T-helper 17 cell (primary cell): ENCODE data around the gene UPP1. TPM values are rescaled to one million over a fixed set of nuclear protein-coding genes. Genes with fewer than 3 reads are reported as not detected.

Experiments used
- ATAC-seq: fragments of 150-1000 bp; cut with Tn5 transposase; 2 replicates; pipeline ENCODE4 v1.10.0; 2021; ENCODE audit warnings: mild to moderate bottlenecking, moderate library complexity
- DNase-seq, 3 donors: peaks; one replicate each; pipeline versions ENCODE4 v3.0.0 to v3.0.0-alpha.2; 2020 to 2021
- H3K9me3 ChIP-seq: one replicate; pipeline ENCODE4 v1.7.0; 2013; ENCODE audit warnings: low read length, mild to moderate bottlenecking; ENCODE audit not compliant: control insufficient read depth, poor library complexity, severe bottlenecking
- H3K27ac Mint-ChIP-seq: one replicate; pipeline ENCODE4 v1.8.0; 2022; ENCODE audit warnings: mild to moderate bottlenecking, moderate library complexity, mixed read lengths
- H3K27me3 Mint-ChIP-seq: one replicate; pipeline ENCODE4 v1.8.0; 2022; ENCODE audit warnings: mixed read lengths
- H3K36me3 Mint-ChIP-seq: one replicate; pipeline ENCODE4 v1.8.0; 2022; ENCODE audit warnings: low read depth, mixed read lengths
- H3K4me1 Mint-ChIP-seq: one replicate; pipeline ENCODE4 v1.8.0; 2022; ENCODE audit warnings: mild to moderate bottlenecking, mixed read lengths
- H3K4me3 Mint-ChIP-seq: one replicate; pipeline ENCODE4 v1.8.0; 2022; ENCODE audit warnings: mild to moderate bottlenecking, moderate library complexity, mixed read lengths
- total RNA-seq, 4 donors: library from RNA in 2 of 4; stranded (reverse) in 2 of 4; gene quantifications; one replicate each; pipeline ENCODE4 v1.2.3 and lab custom pipeline; 2022 to 2026

UPP1 gene
- total RNA-seq, 2 donors from 2014 or later, result 72.1 to 84.6 TPM

DNA sequence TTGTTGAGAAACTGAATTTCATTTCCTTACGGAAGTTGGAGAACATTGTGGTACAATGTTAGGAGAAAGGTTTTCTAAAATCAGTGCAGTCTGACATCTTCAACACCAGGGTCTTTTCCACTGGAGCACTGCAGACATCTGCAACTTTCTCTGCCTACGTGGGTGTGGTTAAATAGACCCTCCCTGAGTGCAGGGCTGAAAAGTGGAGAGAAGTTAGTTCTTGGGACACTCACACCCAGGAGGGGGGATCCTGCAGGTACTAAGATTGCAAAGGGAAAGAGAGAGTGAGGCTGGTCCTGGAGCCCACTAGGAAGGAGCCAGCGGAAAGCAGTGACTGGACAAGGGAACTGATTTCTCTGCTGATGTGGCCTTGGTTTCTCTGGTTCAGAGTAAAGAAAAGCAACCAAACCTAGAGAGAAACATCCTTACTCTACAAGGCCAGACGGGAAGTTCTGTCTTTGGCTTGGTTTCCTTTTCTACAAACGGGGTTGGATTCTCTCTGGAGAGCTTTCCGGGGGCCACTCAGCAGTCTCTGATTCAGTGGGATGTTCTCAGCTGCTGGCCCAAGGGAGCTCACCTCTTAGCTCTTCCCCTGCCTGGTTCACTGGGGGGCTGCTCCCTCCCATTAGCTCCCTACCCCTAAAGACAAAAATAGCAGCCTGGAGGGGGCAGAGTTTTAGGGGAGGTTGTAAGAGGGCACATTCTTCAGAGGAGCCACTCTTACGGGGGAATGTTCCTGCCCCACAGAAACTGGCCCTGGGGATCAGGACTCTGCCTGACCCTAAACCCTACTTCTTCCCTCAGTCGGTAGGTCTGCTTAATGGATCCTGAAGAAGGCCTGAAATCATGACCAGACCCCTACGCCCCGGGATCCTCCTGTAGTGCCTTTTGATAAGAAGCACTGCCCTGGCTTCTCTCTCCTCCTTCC, 2.7 kb downstream of the UPP1 start:
- no peak for ATAC-seq
- H3K27me3 Mint-ChIP-seq, result no peaks in the 10 kb centered on the region
- H3K27ac Mint-ChIP-seq, result peak overlapping the region; percentile 95
- peaks cover 59% of the 10 kb centered on the region for H3K4me1 Mint-ChIP-seq
- peaks cover 13% of the 10 kb centered on the region for H3K36me3 Mint-ChIP-seq
- H3K9me3 ChIP-seq, result no peaks in the 10 kb centered on the region
- no peak for DNase-seq
- peak overlapping the region; percentile 15 for H3K4me3 Mint-ChIP-seq

DNA sequence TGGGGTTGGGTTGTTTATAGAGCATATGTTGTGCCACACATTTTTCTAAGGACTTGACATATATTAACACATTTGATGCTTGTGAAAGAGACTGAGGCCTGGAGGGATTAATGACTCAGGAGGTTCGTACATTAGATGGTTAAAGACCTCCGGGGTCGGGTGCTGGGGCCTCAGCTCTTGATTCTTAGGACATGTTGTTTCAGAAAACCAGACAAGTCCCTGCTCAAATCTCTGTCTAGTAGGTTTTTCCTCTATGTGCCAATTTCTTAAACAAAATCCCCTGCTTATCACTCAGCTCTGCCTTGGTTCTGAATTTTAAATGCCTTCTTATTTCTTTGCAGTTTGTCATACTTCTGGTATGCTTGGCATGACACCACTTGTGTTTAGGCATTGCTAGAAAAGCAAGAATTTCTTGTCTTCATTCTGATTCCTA, 5.8 kb downstream of the UPP1 start:
- DNase-seq (no peak), ATAC-seq (no peak)
- peak overlapping the region; percentile 95 for H3K27ac Mint-ChIP-seq
- no peaks in the 10 kb centered on the region for H3K27me3 Mint-ChIP-seq
- peaks cover 71% of the 10 kb centered on the region for H3K4me1 Mint-ChIP-seq
- peaks cover 15% of the 10 kb centered on the region for H3K36me3 Mint-ChIP-seq
- H3K9me3 ChIP-seq, result no peaks in the 10 kb centered on the region
- H3K4me3 Mint-ChIP-seq, result no peak overlapping the region

DNA sequence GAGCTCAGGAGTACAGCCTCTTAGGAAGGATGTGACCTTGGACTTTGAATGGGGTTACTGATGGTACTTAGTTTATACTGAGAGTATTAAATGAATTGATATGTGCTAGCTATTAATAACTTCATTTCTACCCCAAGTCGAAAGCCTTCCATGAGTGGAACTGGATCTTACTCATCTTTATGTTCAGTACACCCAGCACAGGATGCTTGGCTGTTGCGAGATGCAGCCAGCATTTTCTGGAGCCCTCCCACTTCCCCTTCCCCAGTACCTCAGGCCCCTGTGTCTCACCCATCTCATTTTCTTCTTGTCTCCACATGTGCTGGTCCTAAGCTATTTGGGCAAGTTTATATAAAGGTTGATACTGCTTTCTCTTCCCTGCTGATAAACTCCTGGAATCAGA, 7.2 kb downstream of the UPP1 start:
- Mint-ChIP-seq H3K36me3 (peaks cover 13% of the 10 kb centered on the region), H3K27me3 (no peaks in the 10 kb centered on the region), H3K4me1 (peaks cover 62% of the 10 kb centered on the region), H3K27ac (peak overlapping the region; percentile 95), H3K4me3 (peak overlapping the region; percentile 75)
- ATAC-seq (peak; percentile 42), DNase-seq (no peak)
- no peaks in the 10 kb centered on the region for H3K9me3 ChIP-seq

DNA sequence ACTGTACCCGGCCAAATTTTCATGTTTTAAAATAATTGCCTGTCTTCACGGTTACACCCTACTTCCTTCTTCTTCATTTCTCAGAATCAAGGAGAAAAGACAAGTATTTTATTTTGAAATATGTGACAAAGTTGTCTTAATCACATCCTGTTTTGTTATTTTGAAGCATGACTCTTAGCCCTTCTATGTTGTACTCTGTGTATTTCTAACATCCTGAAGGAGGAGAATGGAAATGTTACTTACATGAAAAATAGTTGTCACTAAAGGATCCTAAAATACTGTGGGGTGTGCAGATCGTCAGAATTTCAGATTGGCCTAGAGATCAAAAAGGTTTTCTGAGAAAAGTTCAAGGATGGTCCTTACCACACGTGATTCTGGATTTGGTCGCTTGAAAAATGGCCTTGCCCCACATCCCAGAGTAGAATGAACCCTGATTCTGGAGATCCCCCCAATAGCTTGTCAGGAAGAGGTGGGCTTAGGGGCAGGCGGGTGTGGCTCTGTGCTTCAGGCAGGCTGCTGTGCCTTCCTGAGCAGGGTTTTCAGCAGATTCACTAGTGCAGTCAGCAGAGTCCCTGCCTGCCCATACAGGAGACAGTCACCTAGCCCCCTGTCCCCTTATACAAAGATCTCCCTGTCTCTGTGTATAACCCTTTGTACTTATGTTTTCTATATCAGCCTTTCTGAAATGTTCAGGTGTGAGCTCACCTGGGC, 8.6 kb downstream of the UPP1 start:
- peak overlapping the region; percentile 75 for H3K4me3 Mint-ChIP-seq
- peaks cover 18% of the 10 kb centered on the region for H3K36me3 Mint-ChIP-seq
- no peaks in the 10 kb centered on the region for H3K9me3 ChIP-seq
- H3K27ac Mint-ChIP-seq, result peak overlapping the region; percentile 95
- ATAC-seq (peak; percentile 57), DNase-seq (no peak)
- peaks cover 60% of the 10 kb centered on the region for H3K4me1 Mint-ChIP-seq
- H3K27me3 Mint-ChIP-seq, result no peaks in the 10 kb centered on the region

DNA sequence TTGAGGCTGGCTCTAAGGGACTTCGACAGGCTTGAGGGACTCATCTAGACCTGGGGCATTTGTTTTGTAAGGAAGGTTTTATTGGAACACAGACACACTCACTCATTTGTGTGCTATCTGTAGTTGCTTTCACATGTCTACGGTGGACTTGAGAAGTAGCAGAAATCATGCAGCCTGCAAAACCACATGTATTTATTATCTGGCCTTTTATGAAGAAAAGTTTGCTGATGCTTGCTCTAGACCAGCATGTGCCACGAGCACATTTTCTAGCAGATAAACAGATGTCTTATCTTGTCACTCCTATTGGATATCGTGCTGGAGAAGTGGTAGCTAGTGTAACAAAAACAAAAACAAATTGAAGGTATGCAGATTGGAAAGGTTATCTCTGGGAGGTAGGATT, 9.8 kb downstream of the UPP1 start:
- DNase-seq, result no peak
- peaks cover 20% of the 10 kb centered on the region for H3K36me3 Mint-ChIP-seq
- no peaks in the 10 kb centered on the region for H3K27me3 Mint-ChIP-seq
- no peak for ATAC-seq
- H3K9me3 ChIP-seq, result no peaks in the 10 kb centered on the region
- peak overlapping the region; percentile 75 for H3K4me3 Mint-ChIP-seq
- peaks cover 56% of the 10 kb centered on the region for H3K4me1 Mint-ChIP-seq
- peak overlapping the region; percentile 95 for H3K27ac Mint-ChIP-seq

DNA sequence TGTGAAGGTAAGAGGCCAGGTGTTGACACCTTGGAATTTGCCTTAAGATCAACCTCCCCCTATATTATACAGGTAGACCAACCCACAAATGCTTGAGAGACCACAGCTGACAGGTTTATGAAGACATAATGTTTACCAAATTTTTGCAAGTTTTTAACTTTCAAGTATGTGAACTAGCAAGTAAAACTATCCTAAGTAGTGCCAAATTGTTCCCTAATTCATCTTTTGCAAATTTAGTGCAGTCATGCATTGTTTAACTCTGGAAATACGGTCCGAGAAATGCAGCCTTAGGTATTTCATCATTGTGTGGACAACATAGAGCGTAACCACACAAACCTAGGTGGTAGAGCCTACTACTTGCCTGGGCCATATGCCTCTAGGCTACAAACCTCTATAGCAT, 10.7 kb downstream of the UPP1 start:
- peaks cover 52% of the 10 kb centered on the region for H3K4me1 Mint-ChIP-seq
- H3K36me3 Mint-ChIP-seq, result peaks cover 19% of the 10 kb centered on the region
- H3K27me3 Mint-ChIP-seq, result no peaks in the 10 kb centered on the region
- DNase-seq (no peak), ATAC-seq (no peak)
- H3K4me3 Mint-ChIP-seq, result peak overlapping the region; percentile 47
- H3K27ac Mint-ChIP-seq, result peak overlapping the region; percentile 95
- no peaks in the 10 kb centered on the region for H3K9me3 ChIP-seq

DNA sequence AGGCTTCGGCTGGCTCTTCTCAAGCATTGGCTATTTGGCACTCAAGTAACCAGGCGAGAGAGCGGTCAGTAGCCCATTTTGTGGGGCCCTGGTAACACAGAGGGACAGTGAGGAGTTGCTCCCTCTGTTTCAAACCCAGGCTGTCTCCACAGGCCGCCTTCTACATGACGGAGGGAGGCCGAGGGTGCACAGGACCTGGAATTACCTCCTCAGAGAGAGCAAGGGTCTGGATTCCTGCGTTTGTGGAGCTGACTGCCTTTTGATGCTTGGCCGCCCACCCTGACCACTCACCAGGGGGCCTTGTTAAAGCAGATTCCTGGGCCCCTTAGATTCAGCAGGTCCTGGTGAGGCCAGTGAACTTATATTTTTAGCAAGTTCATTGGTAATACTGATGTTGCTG, 12.3 kb downstream of the UPP1 start:
- no peak for DNase-seq
- H3K4me1 Mint-ChIP-seq, result peaks cover 43% of the 10 kb centered on the region

DNA sequence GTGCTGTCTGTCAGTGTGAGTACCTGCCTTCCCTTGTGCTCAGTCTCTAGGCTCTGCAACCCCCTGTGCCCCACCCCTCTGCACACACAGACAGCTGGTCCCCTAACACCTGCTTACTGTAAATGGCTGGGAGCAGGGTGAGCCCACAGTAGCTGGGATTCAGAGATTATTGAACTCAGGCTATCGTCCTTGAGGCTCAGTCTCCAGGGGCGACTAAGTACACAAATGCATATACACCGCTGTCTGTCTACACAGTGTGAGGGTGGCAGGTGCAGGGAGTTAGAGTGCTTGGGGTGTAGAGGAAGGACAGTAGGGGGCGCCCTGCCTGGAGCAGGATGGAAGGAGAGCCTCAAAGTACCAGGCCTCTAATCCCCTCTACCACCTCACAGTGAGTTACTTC, 12.9 kb downstream of the UPP1 start:
- DNase-seq, result no peak
- Mint-ChIP-seq H3K4me3 (no peak overlapping the region), H3K27me3 (no peaks in the 10 kb centered on the region), H3K27ac (peak overlapping the region; percentile 89), H3K4me1 (peaks cover 38% of the 10 kb centered on the region), H3K36me3 (peaks cover 15% of the 10 kb centered on the region)
- no peaks in the 10 kb centered on the region for H3K9me3 ChIP-seq
- peak; percentile 53 for ATAC-seq

More for the DNA sequence above, 12.3 kb downstream of the UPP1 start:
- H3K9me3 ChIP-seq, result no peaks in the 10 kb centered on the region
- Mint-ChIP-seq H3K4me3 (no peak overlapping the region), H3K27ac (no peak overlapping the region), H3K27me3 (no peaks in the 10 kb centered on the region), H3K36me3 (peaks cover 18% of the 10 kb centered on the region)
- ATAC-seq, result no peak

DNA sequence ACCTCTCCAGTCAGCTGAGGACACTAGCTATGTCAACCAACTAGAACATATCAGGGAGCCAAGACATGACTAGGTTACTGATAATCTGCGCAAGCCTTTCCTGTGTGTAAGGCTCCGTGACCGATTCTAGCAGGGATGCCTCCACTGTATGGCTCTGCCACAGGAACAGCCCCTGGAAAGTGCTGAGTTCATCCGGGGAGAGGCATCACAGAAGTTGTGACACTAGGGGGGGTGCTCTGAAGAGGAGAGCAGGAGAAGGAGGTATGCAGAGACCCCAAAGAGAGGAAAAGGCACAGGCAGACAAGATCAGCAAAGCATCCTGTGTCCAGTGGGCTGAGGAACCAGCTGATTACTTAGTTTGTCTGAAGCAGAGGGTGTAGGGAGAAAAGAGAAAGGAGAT, 13.5 kb downstream of the UPP1 start:
- DNase-seq, result no peak
- ATAC-seq, result no peak
- Mint-ChIP-seq H3K4me1 (peaks cover 36% of the 10 kb centered on the region), H3K36me3 (peaks cover 17% of the 10 kb centered on the region), H3K4me3 (peak overlapping the region; percentile 68), H3K27me3 (no peaks in the 10 kb centered on the region), H3K27ac (peak overlapping the region; percentile 89)
- no peaks in the 10 kb centered on the region for H3K9me3 ChIP-seq

DNA sequence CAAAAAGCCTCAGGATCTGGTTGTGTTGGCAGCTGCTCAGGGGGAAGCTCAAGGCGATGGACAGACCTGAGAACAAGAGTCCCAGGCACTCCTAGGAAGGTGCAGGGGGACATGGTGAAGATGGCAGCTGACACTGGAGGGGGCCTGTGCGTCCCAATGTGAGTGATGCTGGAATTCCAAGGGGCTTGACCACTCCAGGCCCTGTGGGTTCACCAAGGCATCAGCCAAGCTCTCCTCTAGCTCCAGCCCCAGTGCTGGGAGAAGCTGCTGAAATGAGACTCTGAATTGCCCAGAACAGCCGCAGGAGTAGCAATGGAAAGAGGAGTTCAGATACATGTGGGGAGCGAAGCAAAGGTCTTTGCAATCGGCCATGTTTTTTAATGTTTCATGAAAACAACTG, 16.0 kb downstream of the UPP1 start:
- Mint-ChIP-seq H3K36me3 (peaks cover 15% of the 10 kb centered on the region), H3K4me1 (peaks cover 17% of the 10 kb centered on the region)

DNA sequence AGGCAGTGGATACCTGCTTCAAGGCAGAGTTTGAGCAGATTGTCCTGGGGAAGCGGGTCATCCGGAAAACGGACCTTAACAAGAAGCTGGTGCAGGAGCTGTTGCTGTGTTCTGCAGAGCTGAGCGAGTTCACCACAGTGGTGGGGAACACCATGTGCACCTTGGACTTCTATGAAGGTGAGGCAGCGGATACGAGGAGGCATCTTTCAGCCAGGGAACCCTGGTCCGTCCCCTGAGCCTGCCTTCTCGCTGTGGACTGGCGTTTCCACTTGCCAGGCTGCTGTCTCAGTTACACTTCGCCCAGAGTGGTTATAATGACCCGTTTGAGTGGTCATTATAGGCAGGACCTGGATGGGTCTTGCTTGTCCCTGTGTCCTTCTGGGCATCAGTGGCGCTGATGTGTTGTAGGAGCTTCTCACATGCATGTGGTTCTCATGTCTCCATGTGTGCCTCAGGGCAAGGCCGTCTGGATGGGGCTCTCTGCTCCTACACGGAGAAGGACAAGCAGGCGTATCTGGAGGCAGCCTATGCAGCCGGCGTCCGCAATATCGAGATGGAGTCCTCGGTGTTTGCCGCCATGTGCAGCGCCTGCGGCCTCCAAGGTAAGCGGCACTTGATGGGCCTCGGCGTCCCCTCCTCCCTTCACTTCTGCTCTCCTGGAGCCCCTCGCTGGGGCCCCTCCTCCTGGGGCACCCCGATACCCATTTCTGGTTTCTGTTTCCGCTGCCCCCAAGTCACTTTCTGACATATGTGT, 18.0 kb downstream of the UPP1 start:
- peak overlapping the region; percentile 59 for H3K27ac Mint-ChIP-seq
- ATAC-seq (no peak), DNase-seq (no peak)
- H3K4me3 Mint-ChIP-seq, result no peak overlapping the region
- H3K9me3 ChIP-seq, result no peaks in the 10 kb centered on the region
- peaks cover 21% of the 10 kb centered on the region for H3K4me1 Mint-ChIP-seq
- peaks cover 13% of the 10 kb centered on the region for H3K36me3 Mint-ChIP-seq
- no peaks in the 10 kb centered on the region for H3K27me3 Mint-ChIP-seq

More for the DNA sequence above, 16.0 kb downstream of the UPP1 start:
- Mint-ChIP-seq H3K4me3 (no peak overlapping the region), H3K27ac (no peak overlapping the region), H3K27me3 (no peaks in the 10 kb centered on the region)
- DNase-seq, result no peak
- no peak for ATAC-seq
- H3K9me3 ChIP-seq, result no peaks in the 10 kb centered on the region

DNA sequence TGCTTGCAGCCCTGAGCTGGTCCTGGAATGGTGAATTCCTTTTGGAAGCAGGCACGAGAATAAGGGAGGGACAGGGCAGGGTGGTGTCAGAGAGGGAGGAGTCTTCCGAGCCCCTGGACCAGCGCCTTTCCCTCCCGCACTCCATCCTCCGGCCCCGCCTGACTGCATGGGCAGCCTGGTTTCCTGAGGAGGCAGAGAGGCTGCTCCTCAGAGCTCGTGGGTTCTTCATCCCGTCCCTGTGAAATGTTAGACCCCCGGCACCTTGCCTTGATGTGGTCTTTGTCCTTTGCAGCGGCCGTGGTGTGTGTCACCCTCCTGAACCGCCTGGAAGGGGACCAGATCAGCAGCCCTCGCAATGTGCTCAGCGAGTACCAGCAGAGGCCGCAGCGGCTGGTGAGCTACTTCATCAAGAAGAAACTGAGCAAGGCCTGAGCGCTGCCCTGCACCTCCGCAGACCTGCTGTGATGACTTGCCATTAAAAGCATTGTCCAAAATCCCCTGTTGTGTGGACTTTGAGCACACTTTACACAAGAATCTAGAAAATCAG, 18.9 kb downstream of the UPP1 start:
- ATAC-seq (no peak), DNase-seq (no peak)
- H3K36me3 Mint-ChIP-seq, result peaks cover 10% of the 10 kb centered on the region
- H3K27me3 Mint-ChIP-seq, result no peaks in the 10 kb centered on the region
- H3K9me3 ChIP-seq, result no peaks in the 10 kb centered on the region
- peaks cover 16% of the 10 kb centered on the region for H3K4me1 Mint-ChIP-seq
- H3K27ac Mint-ChIP-seq, result no peak overlapping the region
- H3K4me3 Mint-ChIP-seq, result no peak overlapping the region
